MM.1S (cell line): ENCODE results near the gene LRCH1.
A peak's percentile ranks its signal among the peaks of the same experiment; 100 is the strongest.

ENCODE experiments used
- DNase-seq: peaks from one replicate; pipeline ENCODE4 v3.0.0-alpha.2; 2015
- H2AFZ ChIP-seq: fragments of 300-600 bp; sonication (generic); 2 replicates; pipeline ENCODE4 v1.6.0; 2016; ENCODE audit warnings: antibody characterized with exemption, low read length
- H3F3A ChIP-seq: fragments of 300-600 bp; sonication (generic); 2 replicates; pipeline ENCODE4 v1.6.1; 2016; ENCODE audit warnings: mild to moderate bottlenecking, antibody characterized with exemption, low read length, moderate library complexity, mixed read lengths; ENCODE audit not compliant: insufficient read depth
- H3K27ac ChIP-seq: fragments of 300-600 bp; sonication (generic); 2 replicates; pipeline ENCODE4 v1.5.1; 2016; ENCODE audit warnings: mild to moderate bottlenecking, low read length
- H3K27me3 ChIP-seq: fragments of 300-600 bp; sonication (generic); replicated peaks from 2 replicates; pipeline ENCODE4 v1.6.0; 2016; ENCODE audit warnings: low read length; ENCODE audit not compliant: insufficient read depth
- H3K36me3 ChIP-seq: fragments of 300-600 bp; sonication (generic); replicated peaks from 2 replicates; pipeline ENCODE4 v1.6.1; 2016; ENCODE audit warnings: mild to moderate bottlenecking, low read length, mixed read lengths; ENCODE audit not compliant: insufficient read depth
- H3K4me1 ChIP-seq: fragments of 300-600 bp; sonication (generic); 2 replicates; pipeline ENCODE4 v1.6.1; 2016; ENCODE audit warnings: low read length, mixed read lengths
- H3K4me2 ChIP-seq: fragments of 300-600 bp; sonication (generic); 2 replicates; pipeline ENCODE4 v1.6.0; 2016; ENCODE audit warnings: low read depth, low read length
- H3K4me3 ChIP-seq: fragments of 300-600 bp; sonication (generic); 2 replicates; pipeline ENCODE4 v1.5.1; 2016; ENCODE audit warnings: low read length, mixed read lengths
- H3K79me2 ChIP-seq: fragments of 300-600 bp; sonication (generic); 2 replicates; pipeline ENCODE4 v1.6.1; 2016; ENCODE audit warnings: mixed run types, low read length, mixed read lengths
- H3K9ac ChIP-seq: fragments of 300-600 bp; sonication (generic); 2 replicates; pipeline ENCODE4 v1.6.1; 2016; ENCODE audit warnings: low read length, mixed read lengths
- H3K9me2 ChIP-seq: fragments of 300-600 bp; sonication (generic); replicated peaks from 2 replicates; pipeline ENCODE4 v1.6.1; 2016; ENCODE audit warnings: mild to moderate bottlenecking, low read length, mixed read lengths; ENCODE audit not compliant: insufficient read depth
- H3K9me3 ChIP-seq: fragments of 300-600 bp; sonication (generic); replicated peaks from 2 replicates; pipeline ENCODE4 v1.6.1; 2016; ENCODE audit warnings: mild to moderate bottlenecking, low read length, mixed read lengths; ENCODE audit not compliant: insufficient read depth
- H4K20me1 ChIP-seq: fragments of 300-600 bp; sonication (generic); 2 replicates; pipeline ENCODE4 v1.6.1; 2016; ENCODE audit warnings: mild to moderate bottlenecking, low read length, moderate library complexity, mixed read lengths; ENCODE audit not compliant: insufficient read depth
- CTCF ChIP-seq: fragments of 300-600 bp; sonication (generic); IDR thresholded peaks from 2 replicates; pipeline ENCODE4 v1.5.1; 2016; ENCODE audit warnings: antibody characterized with exemption, low read length, mixed read lengths
- EZH2 ChIP-seq: fragments of 300-600 bp; sonication (generic); optimal IDR thresholded peaks from 2 replicates; pipeline ENCODE3; 2017; ENCODE audit warnings: low read depth, mild to moderate bottlenecking, antibody characterized with exemption, low read length, mixed read lengths
- EZH2phosphoT487 ChIP-seq: fragments of 300-600 bp; sonication (generic); IDR thresholded peaks from 2 replicates; pipeline ENCODE4 v1.6.1; 2018; ENCODE audit warnings: antibody characterized with exemption, low read length

The LRCH1 gene

DNA sequence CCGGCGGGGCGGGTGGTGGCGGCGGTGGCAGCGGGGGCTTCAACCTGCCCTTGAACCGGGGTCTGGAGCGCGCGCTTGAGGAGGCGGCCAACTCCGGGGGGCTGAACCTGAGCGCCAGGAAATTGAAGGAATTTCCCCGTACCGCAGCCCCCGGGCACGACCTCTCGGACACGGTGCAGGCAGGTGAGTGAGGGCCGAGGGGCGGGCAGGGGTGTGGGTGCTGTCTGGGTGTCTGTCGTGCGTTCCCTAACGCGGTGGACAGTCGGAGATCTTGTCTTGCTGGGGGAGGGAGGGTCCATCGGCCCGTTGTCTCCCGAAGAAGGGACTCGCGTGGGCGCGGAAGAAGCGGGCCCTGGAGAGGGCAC is 533 bp downstream of the LRCH1 start:
- H3K36me3 ChIP-seq, result no peaks in the 10 kb centered on the region
- peak overlapping the region; percentile 50 for H3K4me2 ChIP-seq
- H3K27ac ChIP-seq, result peak overlapping the region; percentile 32; the same call in 1 of the 2 replicates
- no peaks in the 10 kb centered on the region for H3F3A ChIP-seq
- no peak for TF ChIP-seq CTCF
- H3K4me1 ChIP-seq, result 0 out of 2 replicates have a peak, but pooled peaks cover 7% of the 10 kb centered on the region
- H3K79me2 ChIP-seq, result peaks cover 48% of the 10 kb centered on the region
- DNase-seq, result no peak
- H3K9me2 ChIP-seq, result no peaks in the 10 kb centered on the region
- peak overlapping the region; percentile 82 for H3K4me3 ChIP-seq
- H3K9ac ChIP-seq, result peak overlapping the region; percentile 59
- H2AFZ ChIP-seq, result peak overlapping the region; percentile 61
- no peaks in the 10 kb centered on the region for H3K9me3 ChIP-seq
- H3K27me3 ChIP-seq, result no peaks in the 10 kb centered on the region
- H4K20me1 ChIP-seq, result no peaks in the 10 kb centered on the region

DNA sequence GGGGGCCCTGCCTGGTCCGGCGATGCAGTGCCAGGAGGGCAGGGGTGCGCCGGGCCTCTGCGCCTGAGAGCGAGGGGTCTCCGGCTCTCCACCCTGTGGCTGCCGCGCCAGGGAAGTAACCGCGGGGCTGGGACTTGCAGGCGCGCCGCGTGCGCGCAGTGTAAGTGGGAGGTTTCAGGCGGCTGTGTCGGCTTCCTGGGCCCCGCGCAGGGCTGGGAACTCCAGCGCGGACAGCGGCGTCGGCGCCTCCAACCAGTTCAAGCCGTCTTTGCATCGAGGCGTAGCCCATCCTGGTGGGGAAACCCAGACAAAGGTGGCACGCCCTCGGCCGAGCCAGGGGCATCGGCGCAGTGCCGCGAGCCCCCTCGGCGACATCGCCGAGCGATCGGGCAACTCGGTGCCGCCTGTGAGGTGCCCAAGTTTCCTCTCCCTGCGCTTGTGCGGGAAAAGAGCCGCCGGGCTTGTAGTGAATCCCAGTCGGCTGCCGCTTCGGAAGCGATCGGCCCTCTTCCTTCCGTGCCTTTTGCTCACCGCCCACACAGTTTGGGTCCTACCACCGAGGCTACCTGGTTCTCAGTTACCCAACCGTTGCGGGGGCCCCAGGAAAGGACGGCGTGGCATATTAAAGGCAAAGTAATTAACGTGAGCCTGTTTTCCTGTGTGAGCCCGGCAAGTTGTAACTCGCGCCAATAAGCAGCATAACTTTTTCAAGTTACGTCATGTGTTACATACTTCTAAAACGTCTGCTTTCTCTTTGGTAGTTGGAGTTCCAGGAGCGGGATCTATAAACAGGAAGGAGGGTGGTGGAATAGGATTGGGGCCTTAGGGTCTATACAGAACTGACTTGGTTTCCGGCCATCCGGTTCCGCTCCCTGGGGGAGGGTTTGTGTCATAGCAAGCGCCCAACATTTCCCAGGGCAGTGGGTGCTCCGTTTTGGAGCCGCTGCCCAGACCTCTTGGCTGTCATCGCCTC is 1.2 kb downstream of the LRCH1 start:
- Histone ChIP-seq H3F3A (no peaks in the 10 kb centered on the region), H3K4me2 (peak overlapping the region; percentile 50), H3K4me1 (0 out of 2 replicates have a peak, but pooled peaks cover 7% of the 10 kb centered on the region), H3K9me2 (no peaks in the 10 kb centered on the region), H3K36me3 (no peaks in the 10 kb centered on the region), H3K27ac (peak overlapping the region; percentile 32; the same call in 1 of the 2 replicates), H3K4me3 (peak overlapping the region; percentile 82), H3K27me3 (no peaks in the 10 kb centered on the region), H3K79me2 (peaks cover 55% of the 10 kb centered on the region), H3K9me3 (no peaks in the 10 kb centered on the region), H3K9ac (peak overlapping the region; percentile 59), H4K20me1 (no peaks in the 10 kb centered on the region), H2AFZ (peak overlapping the region; percentile 61)
- peak; percentile 43 for DNase-seq
- TF ChIP-seq EZH2 (no peak), EZH2phosphoT487 (no peak), CTCF (0 out of 2 replicates have a peak, but pooled peaks have one; percentile 6)

- H3K9ac ChIP-seq, result peak overlapping the region; percentile 59; the same call in 1 of the 2 replicates
These were observed 2.0 kb downstream of the LRCH1 start for GRCh38 chr13:46554951-46555350.

More at GRCh38 chr13:46554951-46555350, 2.0 kb downstream of the LRCH1 start:
- H3K4me2 ChIP-seq, result peak overlapping the region; percentile 50
- H3K9me3 ChIP-seq, result no peaks in the 10 kb centered on the region
- H3F3A ChIP-seq, result no peaks in the 10 kb centered on the region
- H2AFZ ChIP-seq, result no peak overlapping the region
- H3K27me3 ChIP-seq, result no peaks in the 10 kb centered on the region
- H3K4me1 ChIP-seq, result 0 out of 2 replicates have a peak, but pooled peaks cover 7% of the 10 kb centered on the region
- H3K79me2 ChIP-seq, result peaks cover 63% of the 10 kb centered on the region
- H3K4me3 ChIP-seq, result peak overlapping the region; percentile 82
- TF ChIP-seq EZH2 (no peak), EZH2phosphoT487 (no peak), CTCF (no peak)
- H3K27ac ChIP-seq, result no peak overlapping the region
- DNase-seq, result no peak
- H3K36me3 ChIP-seq, result no peaks in the 10 kb centered on the region
- no peaks in the 10 kb centered on the region for H3K9me2 ChIP-seq
- no peaks in the 10 kb centered on the region for H4K20me1 ChIP-seq
